GM19467 (cell line): ENCODE results near the gene ACOT13.
A peak's percentile ranks its signal among the peaks of the same experiment; 100 is the strongest.
"Not testable (repeated sequence)": the region's sequence is repeated elsewhere in the genome, so short reads cannot be mapped to it uniquely, and the experiment has no call there.

ENCODE experiments used
- ATAC-seq: cut with Tn5 transposase; IDR thresholded peaks from one replicate; pipeline ENCODE4 v1.9.1; 2021; ENCODE audit warnings: mild to moderate bottlenecking, moderate library complexity; ENCODE audit not compliant: unreplicated experiment

ACOT13 gene

GRCh38 chr6:24661759-24662158 lies 5.1 kb upstream of the ACOT13 start:
- ATAC-seq = not testable (repeated sequence)

GRCh38 chr6:24662236-24662635 lies 4.6 kb upstream of the ACOT13 start:
- ATAC-seq = no peak

- ATAC-seq = no peak
These were observed 3.7 kb upstream of the ACOT13 start for GRCh38 chr6:24663189-24663588.

GRCh38 chr6:24664046-24664987 lies 2.6 kb upstream of the ACOT13 start:
- ATAC-seq = no peak

- ATAC-seq = peak; percentile 18
These were observed 708 bp upstream of the ACOT13 start for GRCh38 chr6:24666097-24666640.

- no peak for ATAC-seq
These were observed 514 bp downstream of the ACOT13 start for GRCh38 chr6:24667378-24667803.

- not testable (repeated sequence) for ATAC-seq
These were observed 1.5 kb downstream of the ACOT13 start for GRCh38 chr6:24668066-24668996.

GRCh38 chr6:24668997-24669361 lies 2.1 kb downstream of the ACOT13 start:
- no peak for ATAC-seq

GRCh38 chr6:24670492-24670891 lies 3.6 kb downstream of the ACOT13 start:
- ATAC-seq = not testable (repeated sequence)

GRCh38 chr6:24671077-24671476 lies 4.2 kb downstream of the ACOT13 start:
- ATAC-seq = not testable (repeated sequence)

- no peak for ATAC-seq
These were observed 5.8 kb downstream of the ACOT13 start for GRCh38 chr6:24672620-24673182.

GRCh38 chr6:24673625-24674024 lies 6.7 kb downstream of the ACOT13 start:
- no peak for ATAC-seq

- not testable (repeated sequence) for ATAC-seq
These were observed 12.0 kb downstream of the ACOT13 start for GRCh38 chr6:24678792-24679352.

- ATAC-seq = no peak
These were observed 13.7 kb downstream of the ACOT13 start for GRCh38 chr6:24680582-24680981.

GRCh38 chr6:24683297-24684296 lies 16.7 kb downstream of the ACOT13 start:
- ATAC-seq = no peak

GRCh38 chr6:24686408-24686807 lies 19.5 kb downstream of the ACOT13 start:
- ATAC-seq = no peak

GRCh38 chr6:24686946-24687345 lies 20.1 kb downstream of the ACOT13 start:
- ATAC-seq = no peak

- no peak for ATAC-seq
These were observed 23.1 kb downstream of the ACOT13 start for GRCh38 chr6:24689964-24690363.

- ATAC-seq = no peak
These were observed 23.7 kb downstream of the ACOT13 start for GRCh38 chr6:24690593-24690992.
